HG02623 (cell line): Measurements from ENCODE around the gene KLHL33.

Experiments used
- ATAC-seq: cut with Tn5 transposase; IDR thresholded peaks from one replicate; pipeline ENCODE4 v1.9.1; 2021; ENCODE audit warnings: moderate library complexity; ENCODE audit not compliant: unreplicated experiment

Gene KLHL33, protein sequence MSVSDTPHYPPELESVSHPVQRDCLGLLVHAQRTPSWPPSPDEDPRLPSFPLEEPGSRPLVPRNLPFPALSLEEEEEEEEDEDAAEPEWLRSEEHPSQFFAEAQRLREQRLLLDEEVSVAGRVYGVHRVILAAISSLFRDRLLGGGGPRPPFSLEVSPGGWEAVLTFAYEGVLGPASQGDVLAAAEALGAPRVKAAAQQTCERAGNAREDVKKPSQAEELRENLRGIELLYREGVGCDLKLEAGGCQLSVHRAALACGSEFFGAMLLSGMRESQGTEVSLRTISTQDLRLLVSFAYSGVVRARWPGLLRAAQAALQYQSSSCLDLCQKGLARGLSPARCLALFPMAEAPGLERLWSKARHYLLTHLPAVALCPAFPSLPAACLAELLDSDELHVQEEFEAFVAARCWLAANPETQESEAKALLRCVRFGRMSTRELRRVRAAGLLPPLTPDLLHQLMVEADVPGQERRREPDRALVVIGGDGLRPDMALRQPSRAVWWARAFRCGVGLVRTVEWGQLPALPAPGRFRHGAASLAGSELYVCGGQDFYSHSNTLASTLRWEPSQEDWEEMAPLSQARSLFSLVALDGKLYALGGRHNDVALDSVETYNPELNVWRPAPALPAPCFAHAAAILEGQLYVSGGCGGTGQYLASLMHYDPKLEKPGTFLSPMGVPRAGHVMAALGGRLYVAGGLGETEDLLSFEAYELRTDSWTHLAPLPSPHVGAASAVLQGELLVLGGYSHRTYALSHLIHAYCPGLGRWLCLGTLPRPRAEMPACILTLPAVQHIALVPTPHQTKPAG

DNA sequence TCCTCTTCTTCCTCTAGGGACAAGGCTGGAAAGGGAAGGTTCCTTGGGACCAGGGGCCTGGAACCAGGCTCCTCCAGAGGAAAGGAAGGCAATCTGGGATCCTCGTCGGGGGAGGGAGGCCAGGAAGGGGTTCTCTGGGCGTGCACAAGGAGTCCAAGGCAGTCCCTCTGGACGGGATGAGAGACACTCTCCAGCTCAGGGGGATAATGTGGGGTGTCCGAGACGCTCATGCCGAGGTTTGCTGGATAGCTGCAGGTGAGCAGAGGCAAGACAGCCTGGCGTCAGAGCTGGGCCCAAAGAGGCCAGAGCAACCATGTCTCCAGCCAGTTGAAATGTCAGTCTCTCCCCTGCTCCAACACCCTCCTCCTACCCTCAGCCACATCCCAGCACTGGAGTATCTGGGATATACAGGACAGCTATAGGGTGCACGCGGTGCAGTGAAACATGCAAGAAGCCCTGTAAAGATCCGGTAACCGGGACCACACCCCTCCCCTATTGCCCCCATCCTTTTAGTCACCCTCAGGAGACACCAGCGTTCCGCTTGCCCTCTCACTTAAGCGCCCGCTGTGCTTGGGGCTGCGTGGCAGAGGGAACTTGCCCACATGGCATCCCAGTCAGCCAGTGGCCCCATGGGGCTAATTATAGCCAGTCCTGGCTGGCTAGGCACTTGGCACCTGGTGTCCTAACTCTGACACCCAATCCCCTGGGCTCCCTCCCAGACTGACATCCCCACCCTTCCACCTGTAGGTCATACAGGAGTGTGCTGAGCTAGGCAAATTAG is at the start of gene KLHL33:
Gene KLHL33 (minus strand): TSS at position 585 of the 781 bp plus-strand sequence. CDS start 355 bp downstream, at position 230.
- no peak for ATAC-seq

GRCh38 chr14:20482382-20482781 is 46.4 kb upstream of the KLHL33 start:
- ATAC-seq = no peak

GRCh38 chr14:20478894-20479293 is 42.9 kb upstream of the KLHL33 start:
- no peak for ATAC-seq

DNA sequence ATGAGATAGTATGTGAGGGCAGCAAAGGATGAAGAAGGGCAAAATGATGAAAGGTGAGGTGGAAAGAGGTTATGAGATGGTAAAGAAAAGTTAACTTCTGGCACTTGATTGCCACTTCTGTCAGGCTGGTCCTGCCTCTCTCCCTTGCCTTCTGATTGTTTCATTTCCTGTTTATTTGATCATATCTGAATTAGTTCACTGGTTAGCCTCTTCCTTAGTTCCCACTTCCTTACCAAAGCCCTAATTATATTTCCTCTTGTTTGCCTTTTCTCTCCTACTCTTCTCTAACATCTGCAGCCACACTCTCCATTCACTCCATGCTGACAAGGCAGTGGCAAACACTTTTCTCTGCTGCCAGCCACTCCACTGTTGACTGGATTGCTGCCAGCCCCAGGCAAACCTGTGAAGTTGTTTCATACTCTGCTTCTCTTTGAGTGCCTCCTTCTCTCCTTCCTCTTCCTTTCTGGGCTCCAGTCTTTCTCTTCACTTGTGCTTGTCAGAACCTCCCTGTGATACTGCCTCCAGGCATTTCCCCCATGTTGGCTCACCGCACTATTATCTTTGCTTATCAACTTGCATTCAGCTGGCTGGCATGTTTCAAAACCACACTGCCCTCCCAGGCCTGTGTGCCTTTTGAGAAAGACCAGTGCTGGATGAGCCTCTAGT is 41.4 kb upstream of the KLHL33 start:
- no peak for ATAC-seq

DNA sequence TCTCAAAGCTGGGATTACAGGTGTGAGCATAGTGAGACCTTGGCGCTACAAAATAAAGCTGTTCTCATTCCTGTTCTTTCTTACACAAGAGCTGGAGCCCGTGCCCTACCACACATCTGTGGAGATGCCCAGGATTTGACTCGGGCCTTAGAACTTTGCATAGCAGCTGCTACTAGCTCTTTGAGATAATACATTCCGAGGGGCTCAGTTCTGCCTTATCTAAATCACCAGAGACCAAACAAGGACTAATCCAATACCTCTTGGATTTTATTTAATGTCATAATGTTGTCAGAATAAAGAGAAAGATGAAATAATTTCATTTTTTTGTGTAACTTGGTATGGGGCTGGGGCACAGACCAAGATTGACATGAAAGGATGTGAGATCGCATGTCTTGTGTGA is 40.8 kb upstream of the KLHL33 start:
- ATAC-seq = no peak

- no peak for ATAC-seq
Observed at GRCh38 chr14:20472536-20473169, 36.7 kb upstream of the KLHL33 start.

DNA sequence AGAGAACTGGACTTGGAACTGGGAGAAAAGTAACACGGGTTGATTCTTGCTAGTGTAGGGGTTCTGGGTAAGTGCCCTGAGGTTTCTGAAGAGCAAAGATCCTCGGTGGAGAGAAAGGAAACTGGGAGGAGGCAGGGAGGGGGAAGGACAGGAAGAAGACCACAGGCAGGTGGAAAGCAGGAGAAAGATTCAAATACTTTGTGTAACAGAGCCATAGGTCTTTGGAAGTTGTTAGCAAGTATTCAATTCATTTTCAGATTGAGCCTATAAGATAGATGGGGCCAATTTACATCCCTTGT is 34.6 kb upstream of the KLHL33 start:
- no peak for ATAC-seq

GRCh38 chr14:20469890-20470602 is 34.1 kb upstream of the KLHL33 start:
- peak; percentile 37 for ATAC-seq

DNA sequence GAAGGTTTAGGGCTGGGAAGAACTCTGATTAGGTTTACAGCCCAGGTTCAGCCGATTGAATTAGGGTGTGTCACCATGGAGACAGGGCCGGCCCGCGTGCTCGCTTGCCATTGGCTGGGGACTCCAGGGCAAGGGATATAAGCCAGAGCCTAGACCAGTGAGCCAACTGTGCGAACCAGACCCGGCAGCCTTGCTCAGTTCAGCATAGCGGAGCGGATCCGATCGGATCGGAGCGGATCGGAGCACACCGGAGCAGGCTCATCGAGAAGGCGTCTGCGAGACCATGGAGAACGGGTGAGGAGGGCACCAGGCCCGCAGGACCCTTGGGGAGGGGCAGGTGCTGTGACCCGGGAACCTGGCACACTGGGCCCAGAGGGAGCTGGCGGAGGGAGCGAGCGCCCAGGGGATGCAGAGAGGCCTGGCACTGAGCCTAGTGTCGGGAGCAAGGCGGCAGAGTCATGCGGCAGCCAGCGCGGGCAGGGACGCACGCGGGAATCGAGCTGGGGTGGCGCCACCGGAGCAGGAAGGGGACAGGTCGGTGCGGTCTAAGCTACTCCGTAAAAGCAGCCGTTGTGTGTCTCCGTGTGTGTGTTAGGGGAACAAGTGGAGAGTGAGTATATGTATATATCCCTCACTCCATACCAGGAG is 33.4 kb upstream of the KLHL33 start, which contains the start of gene PNP:
Gene PNP (plus strand): TSS at position 165 of the 648 bp plus-strand sequence. CDS start 119 bp downstream, at position 284.
- ATAC-seq = peak; percentile 95

DNA sequence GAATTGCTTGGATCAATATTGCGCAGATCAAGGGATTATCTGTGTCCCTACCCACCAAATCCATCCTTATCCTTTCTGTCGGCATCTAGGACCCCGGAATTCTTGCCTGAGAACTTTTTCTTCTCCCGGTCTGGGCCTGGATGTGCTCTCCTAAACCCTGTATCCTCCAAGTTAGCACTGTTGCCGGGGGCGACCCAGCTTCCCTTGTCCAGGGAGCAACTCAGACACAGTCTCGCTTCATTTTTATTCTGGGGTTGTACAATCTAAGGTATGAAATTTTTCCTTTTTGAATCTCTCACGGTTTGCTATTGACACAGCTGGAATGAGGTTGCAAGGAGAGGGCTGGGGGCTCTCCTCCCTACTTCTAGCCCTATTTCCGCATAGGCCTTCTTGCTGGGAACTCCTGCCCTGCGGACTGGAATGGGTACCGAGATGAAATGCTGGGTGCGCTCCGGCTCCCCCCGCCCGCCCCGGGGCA is 32.8 kb upstream of the KLHL33 start:
- ATAC-seq = no peak

- ATAC-seq = peak; percentile 91
Observed at GRCh38 chr14:20461225-20462141, 25.5 kb upstream of the KLHL33 start, which contains the start of gene PIP4P1. PIP4P1 (minus strand) TSS chr14:20461434; CDS start chr14:20461325, 109 bp downstream.

- ATAC-seq = no peak
Observed at GRCh38 chr14:20460458-20461224, 24.7 kb upstream of the KLHL33 start.

DNA sequence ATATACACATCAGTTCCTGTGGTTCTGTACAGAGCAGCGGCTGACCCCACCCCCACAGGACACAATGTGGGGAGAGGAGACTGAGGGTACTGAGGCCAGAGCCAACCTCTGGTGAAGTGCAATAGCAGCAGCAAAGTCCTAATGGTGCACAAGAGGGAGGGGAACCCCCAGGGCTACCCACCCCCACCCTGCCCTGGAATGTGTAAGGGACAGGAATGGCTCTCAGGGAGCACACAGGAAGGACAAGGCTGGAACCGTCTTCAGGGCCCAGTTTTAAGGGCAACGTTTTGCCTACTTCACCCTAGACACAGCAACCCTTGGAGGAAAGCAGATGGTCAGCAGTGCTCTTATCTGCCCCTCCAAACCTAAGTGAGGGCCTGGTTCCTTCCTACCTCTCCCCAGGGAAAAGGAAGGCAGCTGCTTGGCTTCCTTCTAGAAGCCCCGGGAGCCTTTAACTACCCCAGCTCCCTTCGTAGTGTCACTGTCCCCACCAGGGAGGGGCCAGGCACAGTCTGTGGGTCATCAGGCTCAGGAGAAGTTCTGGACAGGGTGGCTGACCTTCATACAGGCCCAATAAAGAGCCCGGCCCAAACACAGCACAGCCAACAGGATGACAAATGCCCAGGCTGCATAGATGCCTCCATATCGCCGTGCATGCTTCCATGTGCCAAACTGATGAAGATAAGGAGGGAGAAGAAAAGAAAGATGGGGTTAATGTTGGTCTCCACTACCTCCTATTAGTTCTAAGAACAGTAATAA is 22.2 kb upstream of the KLHL33 start:
- no peak for ATAC-seq

GRCh38 chr14:20456971-20457370 is 21.0 kb upstream of the KLHL33 start:
- ATAC-seq = no peak

DNA sequence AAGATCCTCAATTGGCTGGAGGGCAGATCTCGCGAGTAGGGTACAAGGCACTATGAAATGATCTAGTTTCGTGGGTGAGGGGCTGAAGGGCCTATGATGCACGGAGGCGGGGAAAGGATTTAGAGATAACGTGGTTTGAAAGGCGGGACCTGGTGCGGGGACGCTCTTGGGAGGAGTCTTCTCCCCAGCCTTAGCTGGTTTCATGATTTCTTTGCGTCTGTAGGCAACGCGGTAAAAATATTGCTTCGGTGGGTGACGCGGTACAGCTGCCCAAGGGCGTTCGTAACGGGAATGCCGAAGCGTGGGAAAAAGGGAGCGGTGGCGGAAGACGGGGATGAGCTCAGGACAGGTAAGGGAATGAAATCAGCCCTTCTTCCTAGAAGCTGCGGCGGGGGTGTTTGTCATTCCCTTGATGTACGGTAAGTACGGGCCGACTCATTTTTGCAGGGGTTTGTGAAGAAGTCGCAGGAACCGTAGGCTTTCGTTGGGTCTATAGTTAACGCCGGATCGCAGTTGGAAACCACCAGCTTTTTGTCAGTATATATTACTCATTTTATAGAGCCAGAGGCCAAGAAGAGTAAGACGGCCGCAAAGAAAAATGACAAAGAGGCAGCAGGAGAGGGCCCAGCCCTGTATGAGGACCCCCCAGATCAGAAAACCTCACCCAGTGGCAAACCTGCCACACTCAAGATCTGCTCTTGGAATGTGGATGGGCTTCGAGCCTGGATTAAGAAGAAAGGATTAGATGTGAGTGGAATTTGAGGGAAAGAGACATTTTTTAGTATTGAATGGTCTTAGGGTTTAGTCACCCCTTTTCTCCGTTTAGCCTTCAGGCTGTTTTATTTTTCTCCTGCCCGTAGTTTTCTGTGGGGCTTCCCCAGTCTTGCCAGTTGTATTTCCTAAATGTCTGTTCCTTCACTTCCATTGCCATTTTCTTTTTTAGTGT is 19.7 kb upstream of the KLHL33 start:
- peak; percentile 43 for ATAC-seq
